Measurements from ENCODE around the gene PDC. TPM values are rescaled to one million over a fixed set of nuclear protein-coding genes. Genes with fewer than 3 reads are reported as not detected.
A peak's percentile ranks its signal among the peaks of the same experiment; 100 is the strongest.
"Not testable (repeated sequence)": the region's sequence is repeated elsewhere in the genome, so short reads cannot be mapped to it uniquely, and the experiment has no call there.

The PDC gene
- total RNA-seq, 1 donor from 2014 or later: not detected

GRCh38 chr1:186420923-186421322 is 40.0 kb downstream of the PDC start:
- ATAC-seq (ENCODE audit: poor library complexity): no peak

GRCh38 chr1:186420311-186420710 is 40.6 kb downstream of the PDC start:
- no peak for ATAC-seq (ENCODE audit: poor library complexity)
- intact Hi-C loops (cut with DNase I): no loop called here
- no peak for DNase-seq

More at GRCh38 chr1:186420923-186421322, 40.0 kb downstream of the PDC start:
- intact Hi-C loops (cut with DNase I): no loop called here
- no peak for DNase-seq

GRCh38 chr1:186418503-186418902 is 42.4 kb downstream of the PDC start:
- DNase-seq: no peak
- ATAC-seq (ENCODE audit: poor library complexity): no peak
- intact Hi-C loops (cut with DNase I): no loop called here

GRCh38 chr1:186413319-186413718 is 47.6 kb downstream of the PDC start:
- intact Hi-C loops (cut with DNase I): no loop called here
- no peak for DNase-seq
- no peak for ATAC-seq (ENCODE audit: poor library complexity)

GRCh38 chr1:186409091-186409490 is 51.8 kb downstream of the PDC start:
- no peak for DNase-seq
- ATAC-seq (ENCODE audit: poor library complexity): no peak
- intact Hi-C loops (cut with DNase I): loop anchor here (10.0 kb wide), 1 partner anchor 84 kb away; no protein-coding TSS in a partner anchor

GRCh38 chr1:186404454-186405051 is 56.4 kb downstream of the PDC start:
- intact Hi-C loops (cut with DNase I): loop anchor here (10.0 kb wide), 1 partner anchor 80 kb away; no protein-coding TSS in a partner anchor
- ATAC-seq (ENCODE audit: poor library complexity): peak; percentile 38
- DNase-seq: no peak

- intact Hi-C loops (cut with DNase I): loop anchor here (10.0 kb wide), 1 partner anchor 79 kb away; no protein-coding TSS in a partner anchor
- DNase-seq (no peak), ATAC-seq (ENCODE audit: poor library complexity) (no peak)
Measured at GRCh38 chr1:186403632-186404031, 57.3 kb downstream of the PDC start.

- intact Hi-C loops (cut with DNase I): loop anchor here (10.0 kb wide), 1 partner anchor 77 kb away; no protein-coding TSS in a partner anchor
- DNase-seq; ATAC-seq (ENCODE audit: poor library complexity): not testable (repeated sequence)
Measured at GRCh38 chr1:186401446-186401845, 59.5 kb downstream of the PDC start.

Other genes with a start within 250 kb of the PDC start
- 0.05 TPM for gene PRG4, start 164.8 kb downstream of the PDC start, total RNA-seq
- gene TPR, start 85.9 kb downstream of the PDC start, total RNA-seq: 41.4 TPM
- 10.2 TPM for gene ODR4, start 85.3 kb downstream of the PDC start, total RNA-seq
- gene PTGS2, start 219.3 kb upstream of the PDC start, total RNA-seq: 1.0 TPM

All from Right ventricle myocardium superior (tissue), 1 donor.